Measurements from ENCODE around the gene FSTL5.
"Not testable (repeated sequence)": the region's sequence is repeated elsewhere in the genome, so short reads cannot be mapped to it uniquely, and the experiment has no call there.

Gene FSTL5

GRCh38 chr4:162163892-162164759, at the start of gene FSTL5:
FSTL5 (minus strand) TSS chr4:162164000; CDS start chr4:162111396, 52,604 bp downstream.
- DNase-seq, result peak; percentile 12

- DNase-seq, result no peak
Measured at GRCh38 chr4:162209706-162210105, 45.9 kb upstream of the FSTL5 start.

- DNase-seq, result not testable (repeated sequence)
Measured at GRCh38 chr4:162203478-162203877, 39.7 kb upstream of the FSTL5 start.

GRCh38 chr4:162201673-162202072, 37.9 kb upstream of the FSTL5 start:
- DNase-seq, result no peak

- no peak for DNase-seq
Measured at GRCh38 chr4:162170509-162170908, 6.7 kb upstream of the FSTL5 start.

- no peak for DNase-seq
Measured at GRCh38 chr4:162164906-162165510, 1.2 kb upstream of the FSTL5 start.

- DNase-seq, result no peak
Measured at GRCh38 chr4:162162672-162163071, 1.1 kb downstream of the FSTL5 start.

GRCh38 chr4:162157241-162157640, 6.6 kb downstream of the FSTL5 start:
- no peak for DNase-seq

- no peak for DNase-seq
Measured at GRCh38 chr4:162154862-162155540, 8.8 kb downstream of the FSTL5 start.

GRCh38 chr4:162151850-162152249, 11.9 kb downstream of the FSTL5 start:
- no peak for DNase-seq

GRCh38 chr4:162151386-162151785, 12.4 kb downstream of the FSTL5 start:
- no peak for DNase-seq

GRCh38 chr4:162149644-162150043, 14.2 kb downstream of the FSTL5 start:
- DNase-seq, result no peak

GRCh38 chr4:162140051-162140683, 23.6 kb downstream of the FSTL5 start:
- no peak for DNase-seq

- DNase-seq, result no peak
Measured at GRCh38 chr4:162139412-162139811, 24.4 kb downstream of the FSTL5 start.

- no peak for DNase-seq
Measured at GRCh38 chr4:162131256-162131655, 32.5 kb downstream of the FSTL5 start.

GRCh38 chr4:162126729-162127128, 37.1 kb downstream of the FSTL5 start:
- DNase-seq, result no peak

- DNase-seq, result no peak
Measured at GRCh38 chr4:162117051-162117450, 46.7 kb downstream of the FSTL5 start.

GRCh38 chr4:162116095-162116779, 47.6 kb downstream of the FSTL5 start:
- no peak for DNase-seq

- DNase-seq, result no peak
Measured at GRCh38 chr4:162115333-162115732, 48.5 kb downstream of the FSTL5 start.

GRCh38 chr4:162111078-162111477, 52.7 kb downstream of the FSTL5 start:
- no peak for DNase-seq

GRCh38 chr4:162104459-162105124, 59.2 kb downstream of the FSTL5 start:
- no peak for DNase-seq

- not testable (repeated sequence) for DNase-seq
Measured at GRCh38 chr4:162103908-162104307, 59.9 kb downstream of the FSTL5 start.
